ENCODE data around the gene SCTR.

Gene SCTR

DNA sequence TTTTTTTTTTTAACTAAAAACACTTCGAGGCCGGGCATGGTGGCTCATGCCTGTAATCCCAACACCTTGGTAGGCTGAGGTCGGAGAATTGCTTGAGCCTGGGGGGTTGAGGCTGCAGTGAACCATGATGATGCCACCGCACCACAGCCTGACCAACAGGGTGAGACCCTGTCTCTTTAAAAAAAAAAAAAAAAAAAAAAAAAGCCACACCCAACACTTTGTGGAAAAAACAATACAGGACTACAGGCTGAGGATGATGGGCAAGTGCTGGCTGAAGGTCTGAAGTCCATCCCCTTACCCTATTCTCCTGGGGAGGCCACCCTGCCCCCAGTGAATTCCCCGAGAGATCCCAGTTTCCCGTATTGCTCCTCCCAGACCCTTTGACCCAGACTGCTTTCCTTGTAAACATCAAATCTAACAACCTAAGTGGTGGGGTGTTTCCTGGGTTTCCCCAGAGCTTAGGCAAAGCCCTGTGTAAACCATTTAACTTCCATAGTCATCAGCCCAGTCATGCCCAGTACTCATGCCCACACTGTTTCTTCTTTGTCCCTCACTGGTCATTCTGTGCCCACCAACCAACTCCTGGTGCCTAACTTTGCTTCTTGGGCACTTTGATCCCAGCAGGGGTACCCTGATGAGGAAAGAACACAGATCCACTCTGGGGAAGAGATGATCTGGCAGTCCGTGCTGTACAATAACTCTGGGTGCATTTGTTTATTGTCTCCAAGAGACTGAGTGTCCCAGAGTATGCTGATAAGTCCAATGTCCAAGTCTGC lies 98.5 kb downstream of the SCTR start:
- no peak for ATAC-seq
- no peak for TF ChIP-seq ARNTL (CRISPR knock-in tag; IDR thresholded peaks at IDR 0.05; ENCODE audit: borderline replicate concordance, low read depth)
- TF ChIP-seq ISL1 (CRISPR knock-in tag; IDR thresholded peaks at IDR 0.05) = no peak

DNA sequence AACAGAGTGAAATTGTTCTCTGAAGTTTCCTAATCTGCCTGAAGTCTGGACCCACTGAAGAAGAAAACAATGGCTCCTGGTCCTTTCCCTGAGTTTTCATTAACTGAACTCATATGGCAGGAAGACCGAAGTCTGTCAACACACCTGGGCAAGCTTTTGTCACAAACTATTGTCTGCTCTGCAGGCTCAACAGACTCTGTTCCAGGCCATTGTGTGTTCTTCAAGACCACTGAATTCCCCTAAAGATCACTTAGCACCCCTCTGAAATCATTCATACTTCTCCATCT lies 99.2 kb downstream of the SCTR start:
- no peak for ATAC-seq
- TF ChIP-seq ESRRG (CRISPR knock-in tag; IDR thresholded peaks at IDR 0.05) (no peak), ZFP3 (CRISPR knock-in tag; IDR thresholded peaks at IDR 0.05) (no peak), ZFP30 (CRISPR knock-in tag; IDR thresholded peaks at IDR 0.05) (no peak), TOX (CRISPR knock-in tag; IDR thresholded peaks at IDR 0.05; ENCODE audit: borderline replicate concordance) (no peak), ZNF70 (CRISPR knock-in tag; IDR thresholded peaks at IDR 0.05) (no peak), PPARA (CRISPR knock-in tag; IDR thresholded peaks at IDR 0.05; ENCODE audit: borderline replicate concordance) (no peak), SNAI2 (CRISPR knock-in tag; IDR thresholded peaks at IDR 0.05) (no peak), OSR1 (CRISPR knock-in tag; IDR thresholded peaks at IDR 0.05) (no peak), RARB (CRISPR knock-in tag; IDR thresholded peaks at IDR 0.05) (no peak), ARNTL (CRISPR knock-in tag; IDR thresholded peaks at IDR 0.05; ENCODE audit: borderline replicate concordance, low read depth) (no peak), ZC3H10 (CRISPR knock-in tag; IDR thresholded peaks at IDR 0.05) (no peak), CSDC2 (CRISPR knock-in tag; IDR thresholded peaks at IDR 0.05) (no peak), BACH2 (CRISPR knock-in tag; IDR thresholded peaks at IDR 0.05; ENCODE audit: borderline replicate concordance) (no peak), ZNF565 (CRISPR knock-in tag; conservative IDR thresholded peaks at IDR 0.05; ENCODE audit: low read depth) (no peak)
- TF ChIP-seq, protein P1, sequence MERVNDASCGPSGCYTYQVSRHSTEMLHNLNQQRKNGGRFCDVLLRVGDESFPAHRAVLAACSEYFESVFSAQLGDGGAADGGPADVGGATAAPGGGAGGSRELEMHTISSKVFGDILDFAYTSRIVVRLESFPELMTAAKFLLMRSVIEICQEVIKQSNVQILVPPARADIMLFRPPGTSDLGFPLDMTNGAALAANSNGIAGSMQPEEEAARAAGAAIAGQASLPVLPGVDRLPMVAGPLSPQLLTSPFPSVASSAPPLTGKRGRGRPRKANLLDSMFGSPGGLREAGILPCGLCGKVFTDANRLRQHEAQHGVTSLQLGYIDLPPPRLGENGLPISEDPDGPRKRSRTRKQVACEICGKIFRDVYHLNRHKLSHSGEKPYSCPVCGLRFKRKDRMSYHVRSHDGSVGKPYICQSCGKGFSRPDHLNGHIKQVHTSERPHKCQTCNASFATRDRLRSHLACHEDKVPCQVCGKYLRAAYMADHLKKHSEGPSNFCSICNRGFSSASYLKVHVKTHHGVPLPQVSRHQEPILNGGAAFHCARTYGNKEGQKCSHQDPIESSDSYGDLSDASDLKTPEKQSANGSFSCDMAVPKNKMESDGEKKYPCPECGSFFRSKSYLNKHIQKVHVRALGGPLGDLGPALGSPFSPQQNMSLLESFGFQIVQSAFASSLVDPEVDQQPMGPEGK (CRISPR knock-in tag; IDR thresholded peaks at IDR 0.05; ENCODE audit: borderline replicate concordance) = no peak
- TF ChIP-seq, protein P2, sequence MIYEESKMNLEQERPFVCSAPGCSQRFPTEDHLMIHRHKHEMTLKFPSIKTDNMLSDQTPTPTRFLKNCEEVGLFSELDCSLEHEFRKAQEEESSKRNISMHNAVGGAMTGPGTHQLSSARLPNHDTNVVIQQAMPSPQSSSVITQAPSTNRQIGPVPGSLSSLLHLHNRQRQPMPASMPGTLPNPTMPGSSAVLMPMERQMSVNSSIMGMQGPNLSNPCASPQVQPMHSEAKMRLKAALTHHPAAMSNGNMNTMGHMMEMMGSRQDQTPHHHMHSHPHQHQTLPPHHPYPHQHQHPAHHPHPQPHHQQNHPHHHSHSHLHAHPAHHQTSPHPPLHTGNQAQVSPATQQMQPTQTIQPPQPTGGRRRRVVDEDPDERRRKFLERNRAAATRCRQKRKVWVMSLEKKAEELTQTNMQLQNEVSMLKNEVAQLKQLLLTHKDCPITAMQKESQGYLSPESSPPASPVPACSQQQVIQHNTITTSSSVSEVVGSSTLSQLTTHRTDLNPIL (CRISPR knock-in tag; IDR thresholded peaks at IDR 0.05; ENCODE audit: low read depth) = no peak
- TF ChIP-seq, protein P3, sequence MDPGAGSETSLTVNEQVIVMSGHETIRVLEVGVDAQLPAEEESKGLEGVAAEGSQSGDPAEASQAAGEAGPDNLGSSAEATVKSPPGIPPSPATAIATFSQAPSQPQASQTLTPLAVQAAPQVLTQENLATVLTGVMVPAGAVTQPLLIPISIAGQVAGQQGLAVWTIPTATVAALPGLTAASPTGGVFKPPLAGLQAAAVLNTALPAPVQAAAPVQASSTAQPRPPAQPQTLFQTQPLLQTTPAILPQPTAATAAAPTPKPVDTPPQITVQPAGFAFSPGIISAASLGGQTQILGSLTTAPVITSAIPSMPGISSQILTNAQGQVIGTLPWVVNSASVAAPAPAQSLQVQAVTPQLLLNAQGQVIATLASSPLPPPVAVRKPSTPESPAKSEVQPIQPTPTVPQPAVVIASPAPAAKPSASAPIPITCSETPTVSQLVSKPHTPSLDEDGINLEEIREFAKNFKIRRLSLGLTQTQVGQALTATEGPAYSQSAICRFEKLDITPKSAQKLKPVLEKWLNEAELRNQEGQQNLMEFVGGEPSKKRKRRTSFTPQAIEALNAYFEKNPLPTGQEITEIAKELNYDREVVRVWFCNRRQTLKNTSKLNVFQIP (CRISPR knock-in tag; IDR thresholded peaks at IDR 0.05; ENCODE audit: borderline replicate concordance, low read depth) = no peak
- TF ChIP-seq, protein P4, sequence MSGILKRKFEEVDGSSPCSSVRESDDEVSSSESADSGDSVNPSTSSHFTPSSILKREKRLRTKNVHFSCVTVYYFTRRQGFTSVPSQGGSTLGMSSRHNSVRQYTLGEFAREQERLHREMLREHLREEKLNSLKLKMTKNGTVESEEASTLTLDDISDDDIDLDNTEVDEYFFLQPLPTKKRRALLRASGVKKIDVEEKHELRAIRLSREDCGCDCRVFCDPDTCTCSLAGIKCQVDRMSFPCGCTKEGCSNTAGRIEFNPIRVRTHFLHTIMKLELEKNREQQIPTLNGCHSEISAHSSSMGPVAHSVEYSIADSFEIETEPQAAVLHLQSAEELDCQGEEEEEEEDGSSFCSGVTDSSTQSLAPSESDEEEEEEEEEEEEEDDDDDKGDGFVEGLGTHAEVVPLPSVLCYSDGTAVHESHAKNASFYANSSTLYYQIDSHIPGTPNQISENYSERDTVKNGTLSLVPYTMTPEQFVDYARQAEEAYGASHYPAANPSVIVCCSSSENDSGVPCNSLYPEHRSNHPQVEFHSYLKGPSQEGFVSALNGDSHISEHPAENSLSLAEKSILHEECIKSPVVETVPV (CRISPR knock-in tag; IDR thresholded peaks at IDR 0.05) = no peak
- TF ChIP-seq, protein P5, sequence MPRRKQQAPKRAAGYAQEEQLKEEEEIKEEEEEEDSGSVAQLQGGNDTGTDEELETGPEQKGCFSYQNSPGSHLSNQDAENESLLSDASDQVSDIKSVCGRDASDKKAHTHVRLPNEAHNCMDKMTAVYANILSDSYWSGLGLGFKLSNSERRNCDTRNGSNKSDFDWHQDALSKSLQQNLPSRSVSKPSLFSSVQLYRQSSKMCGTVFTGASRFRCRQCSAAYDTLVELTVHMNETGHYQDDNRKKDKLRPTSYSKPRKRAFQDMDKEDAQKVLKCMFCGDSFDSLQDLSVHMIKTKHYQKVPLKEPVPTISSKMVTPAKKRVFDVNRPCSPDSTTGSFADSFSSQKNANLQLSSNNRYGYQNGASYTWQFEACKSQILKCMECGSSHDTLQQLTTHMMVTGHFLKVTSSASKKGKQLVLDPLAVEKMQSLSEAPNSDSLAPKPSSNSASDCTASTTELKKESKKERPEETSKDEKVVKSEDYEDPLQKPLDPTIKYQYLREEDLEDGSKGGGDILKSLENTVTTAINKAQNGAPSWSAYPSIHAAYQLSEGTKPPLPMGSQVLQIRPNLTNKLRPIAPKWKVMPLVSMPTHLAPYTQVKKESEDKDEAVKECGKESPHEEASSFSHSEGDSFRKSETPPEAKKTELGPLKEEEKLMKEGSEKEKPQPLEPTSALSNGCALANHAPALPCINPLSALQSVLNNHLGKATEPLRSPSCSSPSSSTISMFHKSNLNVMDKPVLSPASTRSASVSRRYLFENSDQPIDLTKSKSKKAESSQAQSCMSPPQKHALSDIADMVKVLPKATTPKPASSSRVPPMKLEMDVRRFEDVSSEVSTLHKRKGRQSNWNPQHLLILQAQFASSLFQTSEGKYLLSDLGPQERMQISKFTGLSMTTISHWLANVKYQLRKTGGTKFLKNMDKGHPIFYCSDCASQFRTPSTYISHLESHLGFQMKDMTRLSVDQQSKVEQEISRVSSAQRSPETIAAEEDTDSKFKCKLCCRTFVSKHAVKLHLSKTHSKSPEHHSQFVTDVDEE (CRISPR knock-in tag; IDR thresholded peaks at IDR 0.05) = no peak

DNA sequence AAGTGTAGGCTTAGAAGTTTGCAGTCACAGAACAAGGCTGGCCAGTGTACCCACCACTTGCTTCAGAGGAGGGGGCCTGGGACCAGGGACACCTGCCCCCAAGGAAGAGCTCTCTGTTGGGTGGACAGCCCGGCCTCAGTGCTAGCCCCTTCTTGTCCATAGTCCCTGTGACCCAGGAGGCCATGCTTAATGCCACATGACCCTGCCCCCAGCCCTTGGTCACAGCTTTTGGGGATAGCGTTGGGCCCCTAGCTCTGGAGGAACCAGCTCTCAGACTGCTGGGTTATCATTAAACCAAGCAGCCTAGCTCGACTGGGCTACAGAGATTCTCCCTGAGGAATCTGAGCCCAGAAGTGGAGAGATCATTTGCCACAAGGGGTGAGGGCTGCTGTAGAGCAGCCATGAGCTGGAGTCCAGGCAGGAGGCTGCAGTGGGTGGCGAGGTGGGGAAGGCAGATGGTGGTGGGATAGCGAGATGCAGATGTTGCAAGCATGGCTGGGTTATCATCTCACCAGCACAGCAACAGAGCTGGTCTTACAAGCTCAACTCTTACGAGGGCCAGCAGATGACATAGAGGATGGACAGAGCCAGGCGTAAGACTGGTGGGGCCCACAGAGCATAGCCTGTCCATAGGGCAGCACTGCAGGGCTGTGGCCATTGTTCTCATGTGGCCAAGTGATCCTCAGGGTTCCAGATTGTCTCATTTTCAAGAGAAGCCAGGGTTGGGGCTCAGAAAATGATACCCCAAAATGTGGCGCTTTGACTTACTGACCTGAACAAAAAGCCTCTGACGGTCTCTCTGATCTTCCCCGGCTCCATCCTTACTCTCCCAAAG lies 99.8 kb downstream of the SCTR start:
- TF ChIP-seq ZNF565 (CRISPR knock-in tag; conservative IDR thresholded peaks at IDR 0.05; ENCODE audit: low read depth) = no peak
- TF ChIP-seq, protein P4 (CRISPR knock-in tag; IDR thresholded peaks at IDR 0.05) = no peak
- no peak for TF ChIP-seq ZNF70 (CRISPR knock-in tag; IDR thresholded peaks at IDR 0.05)
- no peak for TF ChIP-seq ZFP3 (CRISPR knock-in tag; IDR thresholded peaks at IDR 0.05)
- no peak for TF ChIP-seq ESRRG (CRISPR knock-in tag; IDR thresholded peaks at IDR 0.05)
- ATAC-seq = no peak

Data from SK-N-SH treated with all-trans-retinoic acid at 6 μM for 48 hours (cell line).